ENCODE results near the gene ETNK2.

DNA sequence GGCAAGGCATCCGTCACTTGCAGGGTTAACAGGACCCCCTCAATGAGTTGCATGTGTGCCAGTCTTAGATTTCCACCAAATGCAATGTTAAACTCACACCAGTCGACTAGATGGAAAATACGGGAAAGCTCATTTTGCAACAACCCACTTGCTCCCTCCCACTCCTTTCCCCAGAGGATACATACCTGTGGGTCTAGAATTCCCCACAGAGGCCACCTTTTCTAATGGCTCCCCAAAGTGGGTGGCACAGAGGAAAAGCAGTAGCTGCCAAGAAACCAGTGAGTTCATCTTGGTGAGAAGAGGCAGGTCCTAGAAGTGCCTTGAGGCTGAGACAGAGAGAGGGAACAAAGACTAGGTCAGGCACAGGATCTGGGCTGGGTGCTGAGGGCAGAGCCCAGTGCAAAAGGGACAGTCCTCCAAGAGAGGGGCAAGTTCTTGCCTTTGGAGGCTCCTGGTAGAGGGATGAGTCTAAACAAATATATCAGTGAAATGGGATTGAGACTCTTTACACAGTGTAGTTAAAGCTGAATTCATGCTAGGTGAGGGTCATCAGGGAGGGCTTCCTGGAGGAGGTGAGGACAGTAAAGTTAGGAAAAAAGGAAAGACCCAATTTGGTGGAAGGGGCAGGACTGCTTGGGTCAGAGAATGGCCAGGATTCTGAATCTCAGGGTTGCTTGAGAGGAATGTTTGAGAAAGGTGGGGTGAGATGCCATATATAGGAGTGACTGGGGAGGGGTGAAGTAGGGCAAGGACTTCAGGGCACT is 40.9 kb upstream of the ETNK2 start:
- TF ChIP-seq, protein P1, sequence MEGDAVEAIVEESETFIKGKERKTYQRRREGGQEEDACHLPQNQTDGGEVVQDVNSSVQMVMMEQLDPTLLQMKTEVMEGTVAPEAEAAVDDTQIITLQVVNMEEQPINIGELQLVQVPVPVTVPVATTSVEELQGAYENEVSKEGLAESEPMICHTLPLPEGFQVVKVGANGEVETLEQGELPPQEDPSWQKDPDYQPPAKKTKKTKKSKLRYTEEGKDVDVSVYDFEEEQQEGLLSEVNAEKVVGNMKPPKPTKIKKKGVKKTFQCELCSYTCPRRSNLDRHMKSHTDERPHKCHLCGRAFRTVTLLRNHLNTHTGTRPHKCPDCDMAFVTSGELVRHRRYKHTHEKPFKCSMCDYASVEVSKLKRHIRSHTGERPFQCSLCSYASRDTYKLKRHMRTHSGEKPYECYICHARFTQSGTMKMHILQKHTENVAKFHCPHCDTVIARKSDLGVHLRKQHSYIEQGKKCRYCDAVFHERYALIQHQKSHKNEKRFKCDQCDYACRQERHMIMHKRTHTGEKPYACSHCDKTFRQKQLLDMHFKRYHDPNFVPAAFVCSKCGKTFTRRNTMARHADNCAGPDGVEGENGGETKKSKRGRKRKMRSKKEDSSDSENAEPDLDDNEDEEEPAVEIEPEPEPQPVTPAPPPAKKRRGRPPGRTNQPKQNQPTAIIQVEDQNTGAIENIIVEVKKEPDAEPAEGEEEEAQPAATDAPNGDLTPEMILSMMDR (IDR thresholded peaks at IDR 0.05), result no peak
- TF ChIP-seq POLR2A (IDR thresholded peaks at IDR 0.05), result no peak

Data from uterus (tissue), 2 donors.